GM19324 (cell line): Measurements from ENCODE around the gene TCAP.

Source experiments
- ATAC-seq: cut with Tn5 transposase; IDR thresholded peaks from one replicate; pipeline ENCODE4 v1.9.1; 2021; ENCODE audit warnings: mild to moderate bottlenecking, moderate library complexity; ENCODE audit not compliant: unreplicated experiment, low FRiP score

TCAP gene, protein sequence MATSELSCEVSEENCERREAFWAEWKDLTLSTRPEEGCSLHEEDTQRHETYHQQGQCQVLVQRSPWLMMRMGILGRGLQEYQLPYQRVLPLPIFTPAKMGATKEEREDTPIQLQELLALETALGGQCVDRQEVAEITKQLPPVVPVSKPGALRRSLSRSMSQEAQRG

DNA sequence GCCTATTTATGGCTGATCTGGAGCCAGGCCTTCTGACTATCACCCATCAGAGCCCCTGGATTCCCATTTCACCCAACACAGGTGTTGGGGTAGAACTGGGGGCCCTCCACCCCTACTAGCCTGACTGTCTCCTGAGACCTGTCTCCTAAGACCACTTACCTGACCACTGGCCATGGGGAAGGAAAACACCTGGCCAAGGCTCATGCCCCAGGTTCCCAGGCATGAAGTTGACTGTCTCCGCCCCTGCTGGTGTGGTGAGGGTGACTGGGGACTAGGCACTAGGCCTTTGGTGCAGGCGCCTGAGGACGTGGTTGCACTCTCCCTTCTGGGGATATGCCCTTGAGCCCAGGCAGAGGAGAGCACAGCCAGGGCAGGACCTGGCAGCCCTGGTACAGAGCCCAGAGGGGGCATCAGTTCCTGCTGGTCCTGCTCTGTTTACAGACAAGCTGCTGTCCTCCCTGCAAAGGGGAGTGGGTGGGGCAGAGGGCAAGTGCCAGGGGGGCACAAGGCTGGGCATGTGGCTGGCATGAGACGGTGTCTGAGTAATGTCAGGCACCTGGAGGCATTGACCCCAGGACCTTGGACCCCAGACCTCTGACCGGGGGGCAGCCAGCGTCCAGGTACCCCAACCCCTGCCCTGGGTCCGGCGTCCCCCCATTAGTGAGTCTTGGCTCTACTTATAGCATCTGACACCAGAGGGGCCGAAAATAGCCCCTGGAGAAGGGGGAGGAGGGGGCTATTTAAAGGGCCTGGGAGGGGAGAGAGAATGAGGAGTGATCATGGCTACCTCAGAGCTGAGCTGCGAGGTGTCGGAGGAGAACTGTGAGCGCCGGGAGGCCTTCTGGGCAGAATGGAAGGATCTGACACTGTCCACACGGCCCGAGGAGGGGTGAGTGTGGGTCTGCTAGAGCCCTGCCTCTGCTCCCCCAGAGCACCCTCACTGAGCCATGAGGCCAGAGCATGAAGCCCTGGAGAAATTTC is at the start of gene TCAP:
TSS of gene TCAP (plus strand) at position 769 of the 981 bp plus-strand sequence. CDS start at position 780, 11 bp downstream.
- ATAC-seq = no peak

DNA sequence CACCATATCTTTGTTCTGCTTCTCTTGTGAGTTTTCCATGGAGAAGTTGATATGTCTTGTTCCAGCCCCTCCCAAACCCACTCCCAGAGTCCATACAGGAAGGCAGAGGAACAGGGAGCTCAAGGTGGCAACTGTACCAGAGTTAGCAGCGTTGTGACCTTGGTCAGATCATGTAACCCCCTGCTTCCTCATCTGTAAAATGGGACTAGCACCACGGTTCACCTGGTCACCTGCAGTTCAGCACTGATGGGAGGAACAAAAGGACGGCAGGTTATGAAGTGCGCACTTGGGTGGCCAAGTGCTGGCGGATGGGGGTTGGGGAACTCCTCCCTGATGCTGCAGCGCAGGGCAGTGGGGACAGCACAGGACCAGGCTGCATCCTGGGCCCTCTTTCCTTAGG is 49.7 kb upstream of the TCAP start:
- no peak for ATAC-seq

DNA sequence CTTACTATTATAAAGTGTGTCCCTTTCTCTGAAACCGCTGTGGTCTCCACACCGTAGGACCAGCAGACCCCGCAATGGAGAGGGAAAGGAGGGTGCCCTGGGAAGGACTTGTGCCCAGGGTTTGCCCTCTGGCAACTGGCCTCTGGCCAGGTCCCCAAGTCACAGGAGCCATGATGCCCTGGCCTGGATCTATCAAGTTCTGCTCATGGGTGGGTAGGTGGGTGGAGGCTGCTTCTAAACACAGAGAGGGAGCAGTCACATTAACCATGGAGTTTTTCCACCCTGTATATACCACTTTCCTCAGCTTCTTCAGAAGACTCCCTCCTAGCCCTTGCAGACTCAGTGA is 48.1 kb upstream of the TCAP start:
- ATAC-seq = no peak

DNA sequence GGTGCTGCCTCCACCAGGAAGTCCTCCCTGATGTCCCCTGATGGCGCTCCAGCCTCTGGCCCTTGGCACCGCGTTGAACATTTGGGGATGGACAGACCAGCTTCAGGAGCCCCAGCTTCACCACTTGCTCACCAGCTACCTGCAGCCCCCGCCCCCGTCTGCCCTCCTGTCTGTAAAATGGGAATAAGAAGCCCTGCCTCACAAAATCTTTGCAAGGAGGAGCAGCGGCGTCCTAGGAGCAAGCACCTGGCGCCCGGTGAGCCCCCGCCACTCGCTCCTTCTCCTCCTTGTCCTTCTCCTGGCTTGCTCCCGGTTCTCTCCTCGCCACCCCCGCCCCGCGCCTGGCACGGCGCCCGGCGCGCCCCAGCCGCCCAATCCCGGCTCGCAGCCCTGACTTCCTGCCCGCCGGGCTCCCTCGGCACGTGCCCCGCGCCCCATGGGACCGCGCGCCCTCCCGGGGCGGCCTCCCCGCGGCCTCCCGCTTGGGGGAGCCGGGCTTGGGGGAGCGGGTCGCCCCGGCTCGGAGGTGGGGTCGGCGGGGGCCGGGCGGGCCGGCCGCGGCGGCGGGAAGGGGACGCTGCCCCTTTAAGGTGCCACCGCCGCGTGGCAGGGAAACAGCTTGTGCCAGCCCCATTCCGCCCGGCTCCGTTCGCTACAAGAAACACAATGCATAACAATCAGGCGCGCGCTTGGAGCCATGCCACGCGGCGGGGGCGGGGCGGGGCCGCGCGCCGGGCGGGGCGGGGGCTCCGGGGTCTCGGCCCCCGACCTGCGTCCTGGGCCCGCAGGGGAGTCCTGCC is 47.5 kb upstream of the TCAP start:
- ATAC-seq = no peak

DNA sequence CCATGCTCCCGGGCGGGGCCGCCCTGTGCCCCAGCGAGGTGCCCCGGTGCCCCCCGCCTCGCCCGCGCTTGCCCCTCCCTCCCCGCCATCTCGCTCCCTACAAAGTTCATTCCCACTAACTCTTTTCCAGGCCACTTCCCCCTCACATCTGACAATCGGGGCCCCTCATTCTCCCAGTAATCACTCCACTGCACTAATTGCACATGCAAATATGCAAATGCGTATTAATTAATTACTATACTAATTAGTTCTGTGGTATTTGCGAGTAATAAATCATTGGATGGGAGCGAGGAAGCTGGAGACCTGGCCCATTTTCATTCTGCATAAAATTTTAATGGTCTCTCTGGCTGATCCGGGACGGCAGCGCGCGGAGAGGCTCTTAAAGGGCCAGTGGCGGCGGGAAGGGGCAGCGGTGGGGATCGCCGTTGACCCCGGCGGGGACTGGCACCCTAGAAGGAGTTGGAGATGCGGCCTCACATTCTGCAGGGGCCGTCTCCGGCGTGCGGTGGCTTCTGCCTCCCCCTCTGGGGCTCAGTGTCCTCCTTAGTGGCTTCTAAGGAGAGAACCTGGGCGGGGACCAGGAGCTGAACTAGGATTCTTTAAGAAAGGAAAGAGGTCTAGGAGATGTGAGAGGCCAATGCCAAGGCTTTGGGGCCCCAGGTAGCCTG is 46.8 kb upstream of the TCAP start:
- no peak for ATAC-seq

DNA sequence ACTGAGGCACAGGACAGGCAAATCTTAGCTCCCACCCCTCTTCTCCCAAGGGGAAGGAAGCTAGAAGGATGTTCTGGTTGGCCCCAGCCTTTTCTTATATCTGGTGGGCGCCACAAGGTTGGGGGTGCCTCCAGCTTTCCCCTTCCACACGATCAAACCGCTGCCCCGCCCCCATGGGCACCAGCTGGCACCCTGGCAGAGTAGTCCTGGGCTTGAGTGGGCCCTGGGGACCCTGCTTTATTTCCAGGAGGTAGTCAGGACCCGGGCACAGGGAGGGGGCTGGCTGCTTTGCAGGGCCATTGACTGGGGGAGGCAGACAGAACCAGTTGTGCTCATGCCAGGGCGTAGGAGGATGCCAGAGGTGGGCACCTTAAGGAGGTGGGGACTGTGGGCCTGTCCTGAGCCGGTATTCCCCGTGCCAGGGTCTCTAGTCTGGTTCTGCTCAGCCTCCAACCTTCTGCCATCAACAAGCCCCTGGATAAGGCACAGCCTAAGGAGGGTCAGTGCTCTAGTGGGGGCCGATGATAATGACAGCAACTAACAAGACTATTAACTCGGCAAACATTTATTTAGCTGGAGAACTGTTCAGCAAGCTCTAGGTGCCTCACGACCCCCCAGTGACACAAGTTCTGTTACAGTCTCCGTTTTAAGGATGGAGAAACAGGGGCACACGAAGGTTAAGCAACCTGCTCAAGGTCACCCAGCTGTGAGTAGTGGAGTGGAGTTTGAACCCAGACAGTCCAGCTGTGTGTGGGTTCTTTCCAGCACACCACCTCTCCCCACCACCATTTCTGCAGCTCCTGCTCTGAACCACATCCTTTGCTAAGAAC is 46.0 kb upstream of the TCAP start:
- ATAC-seq = no peak

DNA sequence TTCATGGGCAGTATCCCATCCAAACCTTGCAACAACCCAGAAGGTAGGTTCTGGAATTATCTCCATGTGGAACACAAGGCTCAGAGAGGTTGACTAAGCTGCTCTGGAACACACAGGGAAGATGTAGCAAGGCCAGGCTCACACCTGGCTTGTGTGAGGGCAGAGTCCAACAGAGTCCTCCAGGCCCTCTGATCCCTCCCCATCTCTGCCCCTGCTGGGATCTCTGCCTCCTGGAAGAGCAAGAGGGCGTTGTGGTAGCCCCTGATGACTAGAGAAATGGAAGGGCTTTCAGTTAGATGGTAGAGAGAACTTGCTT is 45.4 kb upstream of the TCAP start:
- ATAC-seq = no peak

DNA sequence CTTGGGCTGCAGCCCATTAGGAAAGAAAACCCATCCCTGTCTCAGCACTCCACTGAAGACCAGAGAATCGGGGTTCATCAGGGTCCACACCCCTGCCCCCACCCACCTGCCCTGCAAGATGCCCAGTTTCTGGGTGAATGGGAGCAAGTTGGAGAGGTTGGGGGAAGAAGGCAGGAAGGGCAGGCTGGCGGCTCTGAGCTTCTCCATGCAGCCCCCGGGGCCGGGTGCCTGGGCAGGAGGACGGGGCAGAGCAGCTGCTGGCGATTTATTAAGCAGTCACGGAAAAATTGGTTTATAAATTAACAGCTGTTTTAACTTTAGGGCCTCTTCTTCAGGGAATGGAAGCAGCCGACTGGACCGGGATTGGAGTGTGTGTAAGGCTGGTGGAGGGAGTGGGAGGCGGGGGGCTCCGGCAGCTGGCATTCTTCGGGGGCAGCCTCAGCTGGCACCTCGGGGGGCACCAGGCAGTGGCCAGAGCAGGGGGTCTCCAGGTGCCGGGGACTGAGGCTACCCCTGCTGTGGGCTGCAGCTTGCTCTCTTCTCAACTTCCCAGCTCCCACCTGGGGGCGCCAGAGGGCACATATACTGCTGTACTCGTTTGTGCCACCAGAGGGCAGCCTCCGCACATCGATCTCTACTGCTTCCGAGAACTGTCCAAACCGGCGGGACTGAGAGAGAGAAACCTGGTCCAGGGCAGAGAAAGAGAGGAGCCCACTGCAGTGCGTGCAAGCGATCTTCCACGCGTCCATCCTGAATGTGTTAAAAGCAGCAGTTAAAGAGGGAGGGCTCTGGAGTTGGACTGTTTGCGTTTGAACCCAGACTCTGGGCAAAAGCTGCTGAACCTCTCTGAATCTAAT is 43.4 kb upstream of the TCAP start:
- ATAC-seq = peak; percentile 63

DNA sequence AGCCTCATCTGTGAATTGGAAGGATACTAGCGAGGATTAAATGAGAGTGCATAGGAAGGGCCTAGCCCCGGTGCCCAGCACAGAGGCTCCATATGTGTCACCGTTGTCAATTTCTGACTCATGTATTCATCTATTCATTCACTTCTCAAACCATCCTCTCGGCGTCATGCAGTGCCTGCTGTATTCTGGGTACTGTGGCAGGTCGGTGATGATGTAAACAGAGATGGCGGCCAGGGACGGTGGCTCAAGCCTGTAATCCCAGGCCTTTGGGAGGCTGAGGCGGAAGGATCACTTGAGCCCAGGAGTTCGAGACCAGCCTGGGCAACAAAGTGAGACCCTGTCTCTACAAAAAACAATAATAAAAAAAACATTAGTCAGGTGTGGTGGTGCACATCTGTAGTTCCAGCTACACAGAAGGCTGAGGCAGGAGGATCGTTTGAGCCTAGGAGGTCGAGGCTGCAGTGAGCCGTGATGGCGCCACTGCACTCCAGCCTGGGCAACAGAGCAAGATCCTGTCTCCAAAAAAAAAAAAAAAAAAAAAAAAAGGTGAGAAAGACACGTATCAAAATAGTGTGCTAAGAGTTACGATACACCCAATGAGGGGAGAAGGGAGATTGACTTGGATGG is 42.7 kb upstream of the TCAP start:
- ATAC-seq = no peak

DNA sequence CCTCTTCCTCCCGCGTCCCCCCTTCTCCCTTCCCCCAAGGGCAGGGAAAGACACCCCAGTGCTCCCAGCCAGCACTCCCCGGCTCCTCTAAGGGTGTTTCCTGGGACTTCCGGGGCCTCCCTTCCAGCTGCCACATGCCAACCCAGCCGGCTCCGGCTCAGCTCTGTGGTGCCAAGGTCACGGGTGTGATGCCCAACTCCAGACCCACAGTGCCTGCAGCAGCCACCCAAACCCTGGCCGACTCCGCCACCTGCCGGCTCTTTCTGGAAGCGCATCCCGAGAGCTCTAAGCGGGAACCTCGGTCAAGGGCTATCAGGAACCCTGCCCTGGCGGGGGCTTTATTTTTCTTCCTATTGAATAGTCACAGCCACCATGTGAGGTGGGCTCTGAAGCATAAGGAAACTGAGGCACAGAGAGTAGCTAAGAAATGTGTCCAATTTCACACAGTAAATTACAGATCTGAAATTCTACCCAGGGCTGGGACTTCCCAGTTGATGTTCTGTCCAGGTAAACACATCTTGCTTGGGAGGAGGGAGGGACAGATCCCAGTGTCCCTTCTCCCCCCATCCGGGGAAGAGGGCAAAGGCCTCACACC is 41.7 kb upstream of the TCAP start:
- ATAC-seq = no peak

DNA sequence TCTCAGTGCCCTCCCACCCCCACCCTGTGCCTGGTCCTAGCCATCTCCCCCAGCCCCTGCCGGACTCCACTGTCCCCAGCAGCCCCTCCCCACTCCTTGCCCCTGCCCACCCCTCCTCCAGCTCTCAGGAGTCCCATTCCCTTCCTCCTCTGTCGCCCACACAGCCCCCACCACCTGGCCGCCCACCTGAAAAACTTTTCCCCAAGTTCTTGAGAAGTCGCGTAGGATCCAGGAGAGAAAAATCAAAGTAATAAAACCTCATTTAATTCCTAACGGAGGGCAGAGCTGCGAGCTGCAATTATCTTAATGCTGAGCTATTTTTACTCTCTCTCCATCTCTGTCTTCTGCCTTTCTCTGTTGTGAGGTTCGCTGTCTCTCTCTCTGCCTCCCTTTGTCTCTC is 40.8 kb upstream of the TCAP start:
- ATAC-seq = no peak

DNA sequence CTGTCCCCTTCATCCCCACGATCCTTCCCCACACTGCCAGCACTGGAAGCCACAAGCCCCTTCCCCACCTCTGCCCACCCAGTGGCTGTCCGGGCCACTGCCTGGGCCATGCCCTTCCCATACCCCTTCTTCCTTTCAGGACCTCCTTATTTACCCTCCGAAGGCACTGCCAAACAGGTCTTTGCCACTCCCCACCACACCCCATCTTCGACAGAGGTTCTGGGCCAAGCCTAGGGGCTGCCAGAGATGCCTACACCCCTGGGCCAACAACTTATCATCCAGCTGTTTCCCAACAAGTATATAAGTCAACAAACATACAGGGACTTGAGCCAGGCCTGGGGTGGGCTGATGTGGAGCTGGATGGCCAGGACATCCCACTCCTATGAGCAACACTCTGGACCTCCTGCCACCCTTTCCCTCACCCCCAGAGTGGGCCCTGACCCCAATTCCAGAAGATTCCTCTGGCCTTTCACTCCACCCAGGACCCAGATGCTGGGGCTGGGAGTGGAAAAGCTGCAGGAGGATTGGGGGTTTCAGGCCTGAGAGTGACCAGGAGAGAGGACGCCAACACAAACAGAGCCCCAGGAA is 39.9 kb upstream of the TCAP start:
- no peak for ATAC-seq

DNA sequence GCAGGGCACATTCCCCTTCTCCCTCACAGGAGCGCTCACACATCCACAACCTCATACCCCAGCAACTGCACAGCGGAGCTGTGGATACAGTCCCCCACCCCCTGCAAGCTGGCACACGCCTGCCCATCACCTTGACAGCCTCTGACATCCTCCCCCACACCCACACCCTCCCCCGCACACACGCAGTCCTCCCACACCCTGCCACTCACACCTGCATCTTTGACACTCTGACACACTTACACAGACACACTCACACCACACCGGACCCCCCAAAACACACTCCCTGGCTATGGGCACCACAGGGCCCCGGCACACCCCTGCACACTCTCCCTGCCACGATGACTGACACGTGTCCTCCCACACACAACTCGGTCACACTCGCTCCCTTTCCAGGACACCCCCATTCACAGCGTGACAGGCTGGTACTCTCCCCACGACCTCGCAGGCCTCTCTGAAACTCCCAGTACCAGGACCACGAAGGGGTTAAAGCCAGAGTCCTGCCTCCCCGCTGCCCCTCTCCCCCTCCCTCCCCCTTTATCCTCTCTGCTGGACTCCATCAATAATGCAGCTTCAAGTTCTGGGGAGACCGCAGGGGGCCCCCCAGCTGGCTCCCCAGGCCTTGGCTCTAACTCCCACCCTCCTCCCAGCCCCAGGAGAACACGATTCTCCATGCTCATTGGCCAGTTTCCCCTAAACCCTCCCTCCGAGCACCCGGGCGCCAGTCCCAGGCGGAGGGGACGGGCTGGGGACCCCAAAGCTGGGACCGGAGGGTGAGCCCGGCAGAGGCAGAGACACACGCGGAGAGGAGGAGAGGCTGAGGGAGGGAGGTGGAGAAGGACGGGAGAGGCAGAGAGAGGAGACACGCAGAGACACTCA is 38.7 kb upstream of the TCAP start, which contains the start of gene PPP1R1B:
TSS of gene PPP1R1B (plus strand) at position 782 of the 876 bp plus-strand sequence. CDS start 441 bp downstream, outside the sequence.
- ATAC-seq = no peak

DNA sequence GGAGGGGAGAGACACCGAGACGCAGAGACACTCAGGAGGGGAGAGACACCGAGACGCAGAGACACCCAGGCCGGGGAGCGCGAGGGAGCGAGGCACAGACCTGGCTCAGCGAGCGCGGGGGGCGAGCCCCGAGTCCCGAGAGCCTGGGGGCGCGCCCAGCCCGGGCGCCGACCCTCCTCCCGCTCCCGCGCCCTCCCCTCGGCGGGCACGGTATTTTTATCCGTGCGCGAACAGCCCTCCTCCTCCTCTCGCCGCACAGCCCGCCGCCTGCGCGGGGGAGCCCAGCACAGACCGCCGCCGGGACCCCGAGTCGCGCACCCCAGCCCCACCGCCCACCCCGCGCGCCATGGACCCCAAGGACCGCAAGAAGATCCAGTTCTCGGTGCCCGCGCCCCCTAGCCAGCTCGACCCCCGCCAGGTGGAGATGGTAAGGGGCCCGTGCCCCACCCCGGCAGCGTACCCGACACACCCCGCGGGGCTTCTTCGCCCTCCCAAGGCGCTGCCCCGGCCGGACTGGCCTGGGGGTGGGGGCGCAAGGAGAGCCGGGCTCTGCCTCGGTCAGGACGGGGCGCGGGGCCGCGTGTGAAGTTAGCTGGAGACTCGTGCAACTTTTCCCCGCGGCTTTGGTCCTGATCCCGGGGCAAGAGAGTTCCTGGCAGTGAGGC is 38.0 kb upstream of the TCAP start:
- ATAC-seq = no peak

DNA sequence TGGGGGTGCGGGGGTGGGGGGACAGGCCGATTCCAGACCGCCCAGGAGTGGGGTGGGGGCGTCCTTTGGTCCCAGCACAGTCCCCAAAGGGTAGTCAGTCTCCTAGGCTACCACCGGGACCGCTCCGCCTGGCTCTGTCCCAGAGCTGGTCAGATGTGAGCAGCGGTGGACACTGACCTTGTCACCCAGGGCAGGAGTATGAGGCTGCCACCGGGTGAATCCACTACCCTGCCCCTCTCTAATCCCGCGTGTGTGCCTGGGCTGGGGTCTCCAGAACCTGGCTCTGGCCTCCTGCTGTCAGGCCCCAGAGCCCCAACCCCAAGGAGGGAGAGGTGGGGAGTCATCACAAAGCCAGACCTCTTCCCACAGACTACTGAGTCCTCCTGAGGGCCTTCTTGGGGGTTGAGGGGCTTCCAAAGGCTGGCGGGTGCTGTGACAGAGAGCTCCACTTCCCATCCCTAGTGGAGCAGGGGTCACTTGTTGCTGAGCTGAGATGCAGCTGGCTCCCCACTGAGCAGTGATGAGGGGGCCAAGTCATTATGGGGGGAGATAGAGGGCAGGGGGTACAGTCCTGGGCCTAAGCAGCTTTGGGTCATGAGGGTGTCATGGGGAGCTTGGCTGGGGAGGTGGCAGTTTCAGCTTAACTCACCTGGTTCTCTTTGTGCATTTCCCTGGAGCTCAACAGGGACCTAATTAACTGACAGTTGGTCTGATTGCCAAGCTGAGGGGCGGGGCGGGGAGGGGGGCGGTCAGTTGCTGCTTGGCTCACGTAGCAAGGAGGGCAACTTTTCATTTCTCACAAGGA is 37.2 kb upstream of the TCAP start:
- ATAC-seq = no peak
